Epithelial cell of proximal tubule (primary cell): ENCODE data around the gene TLCD5. TPM values are rescaled to one million over a fixed set of nuclear protein-coding genes. Genes with fewer than 3 reads are reported as not detected.

Experiments used
- DNase-seq: peaks from one replicate; pipeline ENCODE4 v3.0.0-alpha.2; 2011; ENCODE audit warnings: low read depth
- H3K4me3 ChIP-seq: 2 replicates; pipeline ENCODE4 v1.5.1; 2011; ENCODE audit warnings: low read depth, mild to moderate bottlenecking, low read length
- CTCF ChIP-seq: conservative IDR thresholded peaks from 2 replicates; pipeline ENCODE4 v1.5.1; 2012; ENCODE audit warnings: low read depth, mild to moderate bottlenecking, low read length
- total RNA-seq: library from RNA; depleted of rRNA; stranded (reverse); fragments of >200 nt; gene quantifications from 2 replicates; pipeline ENCODE4 v1.2.3, GENCODE V29; 2015

Gene TLCD5
- total RNA-seq, 1 donor from 2014 or later, result 23.1 TPM

- DNase-seq, result no peak
Observed at GRCh38 chr11:120317689-120318480, 7.2 kb upstream of the TLCD5 start.

GRCh38 chr11:120318906-120319305, 6.2 kb upstream of the TLCD5 start:
- no peak overlapping the region for H3K4me3 ChIP-seq
- TF ChIP-seq CTCF, result no peak
- DNase-seq, result no peak

More at GRCh38 chr11:120317689-120318480, 7.2 kb upstream of the TLCD5 start:
- H3K4me3 ChIP-seq, result no peak overlapping the region
- TF ChIP-seq CTCF, result no peak

GRCh38 chr11:120326228-120326627, 1.1 kb downstream of the TLCD5 start:
- H3K4me3 ChIP-seq, result peak overlapping the region; percentile 73
- DNase-seq, result no peak
- no peak for TF ChIP-seq CTCF

DNA sequence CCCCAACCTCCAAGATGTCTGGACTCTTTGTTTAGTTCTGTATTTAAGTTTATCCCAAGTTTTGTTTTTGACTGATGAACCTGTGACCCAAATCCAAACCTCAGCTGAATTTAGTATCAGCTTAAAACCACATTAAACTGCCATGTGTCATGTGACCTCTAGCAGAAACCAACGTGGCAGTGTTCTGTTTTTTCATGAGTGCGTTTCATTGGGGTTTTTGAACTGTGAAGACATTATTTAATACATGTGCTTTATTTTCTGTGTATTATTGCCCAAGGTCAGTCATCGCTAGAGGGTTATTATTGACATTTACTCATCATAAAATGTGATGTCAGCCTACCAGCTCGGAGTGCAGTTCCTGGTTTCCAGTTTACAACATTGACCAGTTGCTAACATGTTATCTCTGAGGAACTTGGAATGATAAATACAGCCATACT, 1.8 kb downstream of the TLCD5 start:
- no peak for TF ChIP-seq CTCF
- DNase-seq, result no peak
- no peak overlapping the region for H3K4me3 ChIP-seq

DNA sequence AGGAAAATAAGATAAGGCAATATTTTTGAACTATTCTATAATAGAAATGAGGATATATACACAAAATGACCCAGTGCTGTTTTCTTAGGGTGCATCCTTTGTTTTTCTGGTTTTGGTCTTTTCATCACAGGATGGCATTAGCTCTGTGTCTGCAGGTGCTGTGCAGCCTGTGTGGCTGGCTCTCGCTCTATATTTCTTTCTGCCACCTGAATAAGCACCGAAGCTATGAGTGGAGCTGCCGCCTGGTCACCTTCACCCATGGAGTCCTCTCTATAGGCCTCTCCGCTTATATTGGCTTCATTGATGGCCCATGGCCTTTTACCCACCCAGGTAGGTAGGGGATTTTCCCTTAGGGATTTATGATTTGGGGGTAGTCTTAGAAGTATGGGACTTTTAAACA, 2.2 kb downstream of the TLCD5 start:
- TF ChIP-seq CTCF, result no peak
- no peak for DNase-seq
- no peak overlapping the region for H3K4me3 ChIP-seq

GRCh38 chr11:120329556-120329955, 4.5 kb downstream of the TLCD5 start:
- TF ChIP-seq CTCF, result no peak
- no peak overlapping the region for H3K4me3 ChIP-seq
- DNase-seq, result no peak

GRCh38 chr11:120330045-120330444, 4.9 kb downstream of the TLCD5 start:
- no peak for DNase-seq
- TF ChIP-seq CTCF, result no peak
- no peak overlapping the region for H3K4me3 ChIP-seq
